Liver (tissue), 9 donors: ENCODE data around the gene CCDC61. TPM values are rescaled to one million over a fixed set of nuclear protein-coding genes. Genes with fewer than 3 reads are reported as not detected.

Source experiments
- DNase-seq: peaks from one replicate; pipeline ENCODE4 v3.0.0-alpha.2; 2017; ENCODE audit warnings: low spot score
- H3K27ac ChIP-seq, 2 donors: one replicate each; pipeline ENCODE4 v1.7.0; 2013; ENCODE audit warnings: inconsistent platforms in 2 of 2, low read length in 2 of 2, control low read depth in 1 of 2, low read depth in 1 of 2, mild to moderate bottlenecking in 1 of 2
- H3K27me3 ChIP-seq, 4 donors: one replicate each; pipeline versions ENCODE4 v1.6.1 to v1.7.0; 2013; ENCODE audit warnings: low read length in 3 of 4, inconsistent platforms in 1 of 4, mild to moderate bottlenecking in 1 of 4, moderate library complexity in 1 of 4; ENCODE audit not compliant: control insufficient read depth in 4 of 4, insufficient read depth in 4 of 4
- H3K36me3 ChIP-seq, 4 donors: one replicate each; pipeline versions ENCODE4 v1.6.1 to v1.7.0; 2013; ENCODE audit warnings: low read length in 3 of 4, mild to moderate bottlenecking in 3 of 4, low read depth in 1 of 4, moderate library complexity in 1 of 4; ENCODE audit not compliant: control insufficient read depth in 4 of 4, insufficient read depth in 3 of 4
- H3K4me1 ChIP-seq, 4 donors: one replicate each; pipeline versions ENCODE4 v1.6.1 to v1.7.0; 2013; ENCODE audit warnings: low read length in 3 of 4, mild to moderate bottlenecking in 3 of 4, moderate library complexity in 1 of 4; ENCODE audit not compliant: control insufficient read depth in 4 of 4, insufficient read depth in 4 of 4
- H3K4me3 ChIP-seq, 3 donors: one replicate each; pipeline versions ENCODE4 v1.6.1 to v1.7.0; 2013; ENCODE audit warnings: low read length in 3 of 3, control low read depth in 1 of 3, low read depth in 1 of 3, mild to moderate bottlenecking in 1 of 3
- H3K9ac ChIP-seq, 2 donors: one replicate each; pipeline ENCODE4 v1.7.0; 2013; ENCODE audit warnings: low read length in 2 of 2, mild to moderate bottlenecking in 2 of 2, moderate library complexity in 2 of 2, control low read depth in 1 of 2, low read depth in 1 of 2
- H3K9me3 ChIP-seq, 4 donors: one replicate each; pipeline versions ENCODE4 v1.6.1 to v1.7.0; 2013; ENCODE audit warnings: low read length in 3 of 4; ENCODE audit not compliant: control insufficient read depth in 4 of 4
- EGR1 ChIP-seq, 2 donors: IDR thresholded peaks; 2 replicates each; pipeline ENCODE4 v1.6.1; 2016 to 2018; ENCODE audit warnings: antibody characterized with exemption in 2 of 2, low read depth in 2 of 2
- FOXA1 ChIP-seq: IDR thresholded peaks from 2 replicates; pipeline ENCODE4 v1.6.1; 2016; ENCODE audit warnings: antibody characterized with exemption
- FOXA2 ChIP-seq: IDR thresholded peaks from 2 replicates; pipeline ENCODE4 v1.6.1; 2016; ENCODE audit warnings: antibody characterized with exemption
- GABPA ChIP-seq, 2 donors: IDR thresholded peaks in 1 of 2; conservative IDR thresholded peaks in 1 of 2; 2 replicates each; pipeline ENCODE4 v1.6.1; 2016; ENCODE audit warnings: antibody characterized with exemption in 2 of 2, mild to moderate bottlenecking in 1 of 2, moderate library complexity in 1 of 2
- HNF4A ChIP-seq, 2 donors: conservative IDR thresholded peaks; 2 replicates each; pipeline ENCODE4 v1.6.1; 2016; ENCODE audit warnings: antibody characterized with exemption in 2 of 2, mild to moderate bottlenecking in 2 of 2
- HNF4G ChIP-seq: IDR thresholded peaks from 2 replicates; pipeline ENCODE4 v1.6.1; 2016; ENCODE audit warnings: antibody characterized with exemption
- JUND ChIP-seq, 2 donors: IDR thresholded peaks; 2 replicates each; pipeline ENCODE4 v1.6.1; 2016; ENCODE audit warnings: antibody characterized with exemption in 2 of 2
- NR2F2 ChIP-seq: IDR thresholded peaks from 2 replicates; pipeline ENCODE4 v1.6.1; 2016; ENCODE audit warnings: antibody characterized with exemption
- RAD21 ChIP-seq, 2 donors: IDR thresholded peaks; 2 replicates each; pipeline ENCODE4 v1.6.1; 2016; ENCODE audit warnings: antibody characterized with exemption in 2 of 2, mild to moderate bottlenecking in 2 of 2
- RXRA ChIP-seq, 2 donors: IDR thresholded peaks; 2 replicates each; pipeline ENCODE4 v1.6.1; 2017 to 2018; ENCODE audit warnings: antibody characterized with exemption in 2 of 2, mild to moderate bottlenecking in 1 of 2
- SP1 ChIP-seq: IDR thresholded peaks from 2 replicates; pipeline ENCODE4 v1.6.1; 2018; ENCODE audit warnings: antibody characterized with exemption, mild to moderate bottlenecking
- TAF1 ChIP-seq: conservative IDR thresholded peaks from 2 replicates; pipeline ENCODE4 v1.6.1; 2016; ENCODE audit warnings: antibody characterized with exemption, mild to moderate bottlenecking
- YY1 ChIP-seq: IDR thresholded peaks from 2 replicates; pipeline ENCODE4 v1.6.1; 2016; ENCODE audit warnings: antibody characterized with exemption, mild to moderate bottlenecking
- WGBS: extraction: QIAGEN DNeasy Blood & Tissue Kit; methylation state at CpG from one replicate; pipeline ENCODE4 v1.1.7; 2013; 5-methylcytosine and 5-hydroxymethylcytosine counted together
- polyA plus RNA-seq, 2 donors: library from polyadenylated mRNA; stranded (reverse) in 1 of 2; unstranded in 1 of 2; fragments of 200-250 nt in 1 of 2; fragments of >200 nt in 1 of 2; fragmentation: Nextera tagmentation in 1 of 2; extraction: Ambion mirVana in 1 of 2; gene quantifications; one replicate each; pipeline versions ENCODE4 v1.2.1 to v1.2.3, GENCODE V29; 2013 to 2015
- total RNA-seq, 2 donors: library from RNA; depleted of rRNA; stranded (reverse); fragments of >200 nt; gene quantifications; one replicate each; pipeline ENCODE4 v1.2.3, GENCODE V29; 2014
- TF ChIP-seq, protein P1 (sequence below): IDR thresholded peaks from 2 replicates; pipeline ENCODE4 v1.6.1; 2016; ENCODE audit warnings: antibody characterized with exemption
- TF ChIP-seq, protein P2 (sequence below): IDR thresholded peaks from 2 replicates; pipeline ENCODE4 v1.6.1; 2016; ENCODE audit warnings: antibody characterized with exemption
- TF ChIP-seq, protein P3 (sequence below): IDR thresholded peaks from 2 replicates; pipeline ENCODE4 v1.6.1; 2016; ENCODE audit warnings: antibody characterized with exemption, mild to moderate bottlenecking
- TF ChIP-seq, protein P4 (sequence below): IDR thresholded peaks from 2 replicates; pipeline ENCODE4 v1.6.1; 2016; ENCODE audit warnings: antibody characterized with exemption
- TF ChIP-seq, protein P5 (sequence below): fragments of 150-350 bp; IDR thresholded peaks from 2 replicates; pipeline ENCODE4 v1.5.1; 2017; ENCODE audit warnings: improper control_type of control experiment, low read depth, low read length; ENCODE audit not compliant: missing input control
- donor health status: healthy.
- donor health status: healthy.
- donor health status: healthy.
- donor health status: healthy.
- donor health status: healthy.

CCDC61 gene
- total and polyA plus RNA-seq, 4 donors, result 1.7 to 6.3 (median 2.9) TPM

DNA sequence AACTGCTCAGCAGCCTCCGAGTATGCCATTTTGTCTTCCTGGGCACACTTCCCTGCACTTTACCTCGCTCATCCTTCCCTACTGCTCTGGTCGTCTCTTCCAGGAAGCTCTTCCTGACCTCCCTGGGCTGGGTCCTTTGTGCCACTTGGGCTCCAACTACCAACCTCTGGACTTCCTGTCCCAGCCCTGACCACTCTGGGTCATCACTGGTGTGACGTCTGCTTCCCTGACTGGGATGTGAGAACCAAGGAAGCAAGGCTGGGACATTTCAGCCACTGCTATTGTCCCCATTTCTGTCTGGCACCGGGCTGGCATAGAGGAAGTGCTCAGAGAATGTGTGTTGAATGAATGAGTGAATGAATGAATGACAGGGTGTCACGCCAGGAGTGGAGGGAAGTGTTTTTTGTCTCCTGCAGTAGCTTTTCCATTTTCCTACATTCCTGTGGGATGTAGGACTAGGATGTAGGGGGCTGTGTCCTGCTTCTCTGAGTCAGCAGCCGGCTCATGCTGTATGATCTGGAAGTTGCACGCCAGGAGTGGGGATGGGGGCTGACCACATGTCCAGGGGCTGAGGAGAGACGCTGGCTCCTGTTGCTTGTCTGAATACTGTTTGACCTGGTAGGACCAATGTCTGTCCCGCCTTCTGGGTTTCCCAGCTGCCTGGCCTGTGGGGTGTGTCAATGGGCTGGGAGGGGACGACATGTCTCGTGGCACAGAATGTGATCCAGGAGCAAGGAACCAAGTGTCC is 36.3 kb upstream of the CCDC61 start:
- Histone ChIP-seq H3K9me3 (no peaks in the 10 kb centered on the region), H3K4me1 (no peaks in the 10 kb centered on the region), H3K27ac (no peak overlapping the region), H3K9ac (no peak overlapping the region), H3K27me3 (no peaks in the 10 kb centered on the region), H3K36me3 (no peaks in the 10 kb centered on the region), H3K4me3 (no peak overlapping the region)
- WGBS, result 60% methylated on average over 12 of the region's 12 CpGs
- TF ChIP-seq NR2F2 (peak; percentile 67), RXRA (IDR thresholded peaks at IDR 0.05) (no peak)
- DNase-seq, result no peak

DNA sequence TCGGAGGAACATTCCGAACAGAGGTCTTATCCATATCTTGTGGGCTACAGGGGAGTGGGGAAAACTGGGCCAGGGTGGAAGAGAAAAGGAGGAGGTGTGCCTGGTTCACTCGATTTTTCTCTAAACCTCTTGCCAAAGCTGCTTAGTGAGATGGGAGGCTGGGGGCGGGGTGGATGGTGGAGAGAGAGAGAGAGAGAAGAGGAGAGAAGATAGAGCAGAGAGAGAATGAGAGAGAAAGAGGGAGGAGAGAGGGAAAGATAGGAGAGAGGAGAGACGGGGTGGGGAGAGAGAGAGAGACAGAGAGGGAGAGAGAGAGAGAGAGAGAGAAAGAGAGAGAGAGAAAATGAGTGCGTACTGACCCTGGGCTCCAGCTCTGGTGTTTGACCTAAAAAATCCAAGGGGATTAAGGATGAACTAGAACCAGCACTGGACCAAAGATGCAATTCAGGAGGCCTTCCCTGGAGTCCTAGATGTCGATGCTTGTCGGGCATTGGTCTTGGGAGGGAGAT is 35.7 kb upstream of the CCDC61 start:
- Histone ChIP-seq H3K9me3 (no peaks in the 10 kb centered on the region), H3K27ac (no peak overlapping the region), H3K27me3 (no peaks in the 10 kb centered on the region), H3K36me3 (no peaks in the 10 kb centered on the region), H3K4me3 (no peak overlapping the region), H3K4me1 (no peaks in the 10 kb centered on the region), H3K9ac (no peak overlapping the region)
- no peak for DNase-seq
- WGBS, result 57% methylated on average over 8 of the region's 8 CpGs
- TF ChIP-seq NR2F2, result no peak
- no peak for TF ChIP-seq YY1
- no peak for TF ChIP-seq FOXA1
- no peak for TF ChIP-seq RAD21 (IDR thresholded peaks at IDR 0.05)
- no peak for TF ChIP-seq EGR1 (IDR thresholded peaks at IDR 0.05; ENCODE audit: low read depth in 2 of 2)
- no peak for TF ChIP-seq JUND (IDR thresholded peaks at IDR 0.05)
- TF ChIP-seq RXRA (IDR thresholded peaks at IDR 0.05), result no peak
- TF ChIP-seq HNF4A (conservative IDR thresholded peaks at IDR 0.05), result no peak
- TF ChIP-seq, protein P1, sequence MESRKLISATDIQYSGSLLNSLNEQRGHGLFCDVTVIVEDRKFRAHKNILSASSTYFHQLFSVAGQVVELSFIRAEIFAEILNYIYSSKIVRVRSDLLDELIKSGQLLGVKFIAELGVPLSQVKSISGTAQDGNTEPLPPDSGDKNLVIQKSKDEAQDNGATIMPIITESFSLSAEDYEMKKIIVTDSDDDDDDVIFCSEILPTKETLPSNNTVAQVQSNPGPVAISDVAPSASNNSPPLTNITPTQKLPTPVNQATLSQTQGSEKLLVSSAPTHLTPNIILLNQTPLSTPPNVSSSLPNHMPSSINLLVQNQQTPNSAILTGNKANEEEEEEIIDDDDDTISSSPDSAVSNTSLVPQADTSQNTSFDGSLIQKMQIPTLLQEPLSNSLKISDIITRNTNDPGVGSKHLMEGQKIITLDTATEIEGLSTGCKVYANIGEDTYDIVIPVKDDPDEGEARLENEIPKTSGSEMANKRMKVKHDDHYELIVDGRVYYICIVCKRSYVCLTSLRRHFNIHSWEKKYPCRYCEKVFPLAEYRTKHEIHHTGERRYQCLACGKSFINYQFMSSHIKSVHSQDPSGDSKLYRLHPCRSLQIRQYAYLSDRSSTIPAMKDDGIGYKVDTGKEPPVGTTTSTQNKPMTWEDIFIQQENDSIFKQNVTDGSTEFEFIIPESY, result no peak
- no peak for TF ChIP-seq FOXA2
- TF ChIP-seq, protein P2, sequence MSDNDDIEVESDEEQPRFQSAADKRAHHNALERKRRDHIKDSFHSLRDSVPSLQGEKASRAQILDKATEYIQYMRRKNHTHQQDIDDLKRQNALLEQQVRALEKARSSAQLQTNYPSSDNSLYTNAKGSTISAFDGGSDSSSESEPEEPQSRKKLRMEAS, result no peak
- TF ChIP-seq GABPA (IDR thresholded peaks at IDR 0.05 in 1 of 2, conservative IDR thresholded peaks at IDR 0.05 in 1 of 2), result no peak
- TF ChIP-seq SP1, result no peak
- TF ChIP-seq, protein P3, sequence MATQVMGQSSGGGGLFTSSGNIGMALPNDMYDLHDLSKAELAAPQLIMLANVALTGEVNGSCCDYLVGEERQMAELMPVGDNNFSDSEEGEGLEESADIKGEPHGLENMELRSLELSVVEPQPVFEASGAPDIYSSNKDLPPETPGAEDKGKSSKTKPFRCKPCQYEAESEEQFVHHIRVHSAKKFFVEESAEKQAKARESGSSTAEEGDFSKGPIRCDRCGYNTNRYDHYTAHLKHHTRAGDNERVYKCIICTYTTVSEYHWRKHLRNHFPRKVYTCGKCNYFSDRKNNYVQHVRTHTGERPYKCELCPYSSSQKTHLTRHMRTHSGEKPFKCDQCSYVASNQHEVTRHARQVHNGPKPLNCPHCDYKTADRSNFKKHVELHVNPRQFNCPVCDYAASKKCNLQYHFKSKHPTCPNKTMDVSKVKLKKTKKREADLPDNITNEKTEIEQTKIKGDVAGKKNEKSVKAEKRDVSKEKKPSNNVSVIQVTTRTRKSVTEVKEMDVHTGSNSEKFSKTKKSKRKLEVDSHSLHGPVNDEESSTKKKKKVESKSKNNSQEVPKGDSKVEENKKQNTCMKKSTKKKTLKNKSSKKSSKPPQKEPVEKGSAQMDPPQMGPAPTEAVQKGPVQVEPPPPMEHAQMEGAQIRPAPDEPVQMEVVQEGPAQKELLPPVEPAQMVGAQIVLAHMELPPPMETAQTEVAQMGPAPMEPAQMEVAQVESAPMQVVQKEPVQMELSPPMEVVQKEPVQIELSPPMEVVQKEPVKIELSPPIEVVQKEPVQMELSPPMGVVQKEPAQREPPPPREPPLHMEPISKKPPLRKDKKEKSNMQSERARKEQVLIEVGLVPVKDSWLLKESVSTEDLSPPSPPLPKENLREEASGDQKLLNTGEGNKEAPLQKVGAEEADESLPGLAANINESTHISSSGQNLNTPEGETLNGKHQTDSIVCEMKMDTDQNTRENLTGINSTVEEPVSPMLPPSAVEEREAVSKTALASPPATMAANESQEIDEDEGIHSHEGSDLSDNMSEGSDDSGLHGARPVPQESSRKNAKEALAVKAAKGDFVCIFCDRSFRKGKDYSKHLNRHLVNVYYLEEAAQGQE, result no peak
- TF ChIP-seq, protein P4, sequence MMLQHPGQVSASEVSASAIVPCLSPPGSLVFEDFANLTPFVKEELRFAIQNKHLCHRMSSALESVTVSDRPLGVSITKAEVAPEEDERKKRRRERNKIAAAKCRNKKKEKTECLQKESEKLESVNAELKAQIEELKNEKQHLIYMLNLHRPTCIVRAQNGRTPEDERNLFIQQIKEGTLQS, result no peak
- TF ChIP-seq HNF4G, result no peak
- no peak for TF ChIP-seq TAF1
- TF ChIP-seq, protein P5, sequence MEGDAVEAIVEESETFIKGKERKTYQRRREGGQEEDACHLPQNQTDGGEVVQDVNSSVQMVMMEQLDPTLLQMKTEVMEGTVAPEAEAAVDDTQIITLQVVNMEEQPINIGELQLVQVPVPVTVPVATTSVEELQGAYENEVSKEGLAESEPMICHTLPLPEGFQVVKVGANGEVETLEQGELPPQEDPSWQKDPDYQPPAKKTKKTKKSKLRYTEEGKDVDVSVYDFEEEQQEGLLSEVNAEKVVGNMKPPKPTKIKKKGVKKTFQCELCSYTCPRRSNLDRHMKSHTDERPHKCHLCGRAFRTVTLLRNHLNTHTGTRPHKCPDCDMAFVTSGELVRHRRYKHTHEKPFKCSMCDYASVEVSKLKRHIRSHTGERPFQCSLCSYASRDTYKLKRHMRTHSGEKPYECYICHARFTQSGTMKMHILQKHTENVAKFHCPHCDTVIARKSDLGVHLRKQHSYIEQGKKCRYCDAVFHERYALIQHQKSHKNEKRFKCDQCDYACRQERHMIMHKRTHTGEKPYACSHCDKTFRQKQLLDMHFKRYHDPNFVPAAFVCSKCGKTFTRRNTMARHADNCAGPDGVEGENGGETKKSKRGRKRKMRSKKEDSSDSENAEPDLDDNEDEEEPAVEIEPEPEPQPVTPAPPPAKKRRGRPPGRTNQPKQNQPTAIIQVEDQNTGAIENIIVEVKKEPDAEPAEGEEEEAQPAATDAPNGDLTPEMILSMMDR, result no peak
